ENCODE data around the gene PPP1R12A.

The PPP1R12A gene

GRCh38 chr12:79945433-79945832, 10.5 kb upstream of the PPP1R12A start:
- TF ChIP-seq SIN3A (IDR thresholded peaks at IDR 0.05; ENCODE audit: borderline replicate concordance, insufficient read depth, low read length) = no peak
- no peak for TF ChIP-seq REST (IDR thresholded peaks at IDR 0.05; ENCODE audit: insufficient read depth in 1 of 2, low read depth in 2 of 2, low read length in 2 of 2)
- no peak for TF ChIP-seq FOXP2 (optimal IDR thresholded peaks at IDR 0.05; ENCODE audit: borderline replicate concordance, extremely low read depth, extremely low read length, insufficient read depth)
- no peak for TF ChIP-seq TAF1 (IDR thresholded peaks at IDR 0.05; ENCODE audit: borderline replicate concordance, insufficient read depth, low read length)
- no peak for TF ChIP-seq POLR2AphosphoS5 (IDR thresholded peaks at IDR 0.05; ENCODE audit: low read depth, low read length)

GRCh38 chr12:79944565-79944964, 9.7 kb upstream of the PPP1R12A start:
- TF ChIP-seq FOXP2 (optimal IDR thresholded peaks at IDR 0.05; ENCODE audit: borderline replicate concordance, extremely low read depth, extremely low read length, insufficient read depth) = no peak
- no peak for TF ChIP-seq TAF1 (IDR thresholded peaks at IDR 0.05; ENCODE audit: borderline replicate concordance, insufficient read depth, low read length)

- TF ChIP-seq REST (IDR thresholded peaks at IDR 0.05; ENCODE audit: insufficient read depth in 1 of 2, low read depth in 2 of 2, low read length in 2 of 2) (no peak), TAF1 (IDR thresholded peaks at IDR 0.05; ENCODE audit: borderline replicate concordance, insufficient read depth, low read length) (no peak), SIN3A (IDR thresholded peaks at IDR 0.05; ENCODE audit: borderline replicate concordance, insufficient read depth, low read length) (no peak), POLR2AphosphoS5 (IDR thresholded peaks at IDR 0.05; ENCODE audit: low read depth, low read length) (no peak), FOXP2 (optimal IDR thresholded peaks at IDR 0.05; ENCODE audit: borderline replicate concordance, extremely low read depth, extremely low read length, insufficient read depth) (no peak)
These were observed 4.9 kb upstream of the PPP1R12A start for GRCh38 chr12:79939728-79940310.

GRCh38 chr12:79938843-79939242, 3.9 kb upstream of the PPP1R12A start:
- TF ChIP-seq SIN3A (IDR thresholded peaks at IDR 0.05; ENCODE audit: borderline replicate concordance, insufficient read depth, low read length) = no peak
- no peak for TF ChIP-seq TAF1 (IDR thresholded peaks at IDR 0.05; ENCODE audit: borderline replicate concordance, insufficient read depth, low read length)
- TF ChIP-seq REST (IDR thresholded peaks at IDR 0.05; ENCODE audit: insufficient read depth in 1 of 2, low read depth in 2 of 2, low read length in 2 of 2) = no peak
- TF ChIP-seq FOXP2 (optimal IDR thresholded peaks at IDR 0.05; ENCODE audit: borderline replicate concordance, extremely low read depth, extremely low read length, insufficient read depth) = no peak
- no peak for TF ChIP-seq POLR2AphosphoS5 (IDR thresholded peaks at IDR 0.05; ENCODE audit: low read depth, low read length)

- TF ChIP-seq TAF1 (IDR thresholded peaks at IDR 0.05; ENCODE audit: borderline replicate concordance, insufficient read depth, low read length) (no peak), REST (IDR thresholded peaks at IDR 0.05; ENCODE audit: insufficient read depth in 1 of 2, low read depth in 2 of 2, low read length in 2 of 2) (no peak), FOXP2 (optimal IDR thresholded peaks at IDR 0.05; ENCODE audit: borderline replicate concordance, extremely low read depth, extremely low read length, insufficient read depth) (no peak), SIN3A (IDR thresholded peaks at IDR 0.05; ENCODE audit: borderline replicate concordance, insufficient read depth, low read length) (no peak), POLR2AphosphoS5 (IDR thresholded peaks at IDR 0.05; ENCODE audit: low read depth, low read length) (no peak)
These were observed 1.8 kb upstream of the PPP1R12A start for GRCh38 chr12:79936670-79937069.

All from PFSK-1 (cell line).